Pons (tissue), 1 donor: ENCODE data around the gene METTL23.

Source experiments
- DNase-seq: peaks from one replicate; pipeline ENCODE4 v3.0.0-alpha.2; 2016; ENCODE audit warnings: low spot score

Gene METTL23

GRCh38 chr17:76757256-76757655 lies 30.6 kb downstream of the METTL23 start:
- DNase-seq: no peak

DNA sequence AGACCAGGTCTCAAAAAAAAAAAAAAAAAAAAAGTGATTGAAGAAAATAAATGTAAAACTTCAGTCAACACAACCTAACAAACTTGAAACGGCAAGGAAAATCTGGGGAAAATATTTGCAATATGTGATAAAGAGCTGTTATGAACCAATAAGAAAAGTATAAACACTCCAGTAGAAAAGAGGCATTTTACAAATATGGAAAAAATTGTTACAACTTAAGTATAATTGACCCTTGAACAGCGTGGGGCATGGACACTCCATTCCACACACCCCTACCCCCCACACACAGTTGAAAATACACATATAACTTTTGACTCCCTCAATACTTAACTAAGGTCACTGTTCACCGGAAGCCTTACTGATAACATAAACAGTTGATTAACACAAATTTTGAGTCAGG lies 31.9 kb downstream of the METTL23 start:
- DNase-seq: no peak

DNA sequence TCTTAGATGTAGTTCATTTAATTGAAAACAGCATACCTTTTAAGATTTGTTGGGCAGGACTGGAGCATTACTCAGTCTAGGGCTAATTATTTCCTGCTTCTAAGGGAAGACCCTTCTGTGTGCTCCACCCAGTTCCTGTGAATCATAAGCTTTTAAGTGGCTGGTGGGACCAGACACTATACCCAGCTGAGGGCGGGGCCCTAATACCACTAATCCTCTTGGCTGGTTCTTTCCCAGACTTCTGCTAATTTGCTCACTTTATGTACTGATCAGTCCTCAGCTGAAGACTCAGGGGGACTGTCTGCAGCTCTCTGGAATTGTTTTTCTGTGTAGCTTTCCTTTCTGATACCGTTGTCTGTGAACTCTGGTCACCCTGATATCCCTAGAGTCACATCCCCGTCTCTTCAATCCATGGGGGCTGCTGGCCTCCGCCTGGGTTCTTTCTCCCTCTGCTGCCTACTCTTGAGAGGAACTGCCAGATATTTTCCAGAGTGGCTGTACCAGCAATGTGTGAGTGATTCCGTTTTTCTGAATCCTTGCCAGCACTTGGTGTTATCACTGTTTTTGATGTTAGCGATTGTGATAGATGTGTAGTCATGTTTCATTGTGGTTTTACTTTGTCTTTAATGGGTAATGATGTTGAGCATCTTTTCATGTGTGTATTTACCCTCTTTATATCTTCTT lies 46.3 kb downstream of the METTL23 start:
- DNase-seq: no peak

- DNase-seq: no peak
These were observed 48.5 kb downstream of the METTL23 start for GRCh38 chr17:76775021-76775600.

DNA sequence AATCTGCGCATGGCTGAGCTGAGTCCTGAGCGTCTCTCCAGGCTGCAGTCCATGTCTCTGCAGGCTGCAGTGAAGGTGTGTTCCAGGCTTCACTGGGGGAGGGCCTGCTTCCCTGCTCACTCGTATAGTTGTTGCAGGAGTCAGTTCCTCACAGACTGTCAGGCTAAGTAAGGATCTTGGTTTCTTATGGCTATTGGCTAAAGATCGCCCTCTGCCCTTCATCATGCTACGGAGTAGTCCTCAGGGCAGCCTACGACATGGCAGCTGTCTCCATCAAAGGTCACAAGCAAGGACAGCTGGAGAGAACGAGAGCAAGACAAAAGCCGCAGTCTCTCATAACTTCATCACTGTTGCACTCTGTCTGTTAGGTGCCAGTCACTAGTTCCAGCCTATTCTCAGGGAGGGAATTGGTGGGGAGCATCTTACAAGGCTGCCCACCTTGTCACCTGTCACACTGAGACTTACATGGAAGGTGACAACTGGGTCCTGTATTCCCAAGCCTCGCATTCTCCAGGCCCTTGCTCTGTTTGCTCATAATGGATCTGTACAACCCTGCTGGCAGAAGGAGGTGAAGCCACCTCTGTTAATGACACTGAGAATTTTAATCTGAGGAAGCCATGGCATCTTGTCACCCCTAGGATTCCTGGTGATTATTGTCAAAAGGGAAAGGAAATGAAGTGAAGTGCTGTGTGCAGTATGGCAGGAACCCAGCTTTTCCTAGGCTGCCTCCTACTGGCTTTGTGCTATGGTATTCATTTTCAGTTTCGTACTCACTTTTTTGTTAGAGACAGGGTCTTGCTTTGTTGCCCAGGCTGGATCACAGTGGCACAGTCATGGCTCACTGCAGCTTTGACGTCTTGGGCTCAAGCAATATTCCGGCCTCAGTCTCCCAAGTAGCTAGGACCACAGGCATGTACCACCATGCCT lies 54.7 kb downstream of the METTL23 start:
- DNase-seq: no peak

GRCh38 chr17:76783146-76783545 lies 56.5 kb downstream of the METTL23 start:
- no peak for DNase-seq
